Duodenal mucosa (tissue), 2 donors: ENCODE results near the gene USB1.
"Not testable (repeated sequence)": the region's sequence is repeated elsewhere in the genome, so short reads cannot be mapped to it uniquely, and the experiment has no call there.

Experiments
- H3K27ac ChIP-seq: one replicate; pipeline ENCODE4 v1.7.0; 2013; ENCODE audit warnings: low read depth, low read length
- H3K27me3 ChIP-seq, 2 donors: one replicate each; pipeline ENCODE4 v1.7.0; 2013; ENCODE audit warnings: low read length in 2 of 2, control low read depth in 1 of 2; ENCODE audit not compliant: insufficient read depth in 2 of 2, control insufficient read depth in 1 of 2
- H3K36me3 ChIP-seq, 2 donors: one replicate each; pipeline ENCODE4 v1.7.0; 2013; ENCODE audit warnings: low read length in 2 of 2, control low read depth in 1 of 2; ENCODE audit not compliant: insufficient read depth in 2 of 2, control insufficient read depth in 1 of 2
- H3K4me1 ChIP-seq, 2 donors: one replicate each; pipeline ENCODE4 v1.7.0; 2013; ENCODE audit warnings: low read length in 2 of 2, control low read depth in 1 of 2; ENCODE audit not compliant: insufficient read depth in 2 of 2, control insufficient read depth in 1 of 2
- H3K4me3 ChIP-seq, 2 donors: one replicate each; pipeline ENCODE4 v1.7.0; 2013; ENCODE audit warnings: low read length in 2 of 2, low read depth in 1 of 2
- H3K9ac ChIP-seq, 2 donors: one replicate each; pipeline ENCODE4 v1.7.0; 2013; ENCODE audit warnings: low read length in 2 of 2, low read depth in 1 of 2
- H3K9me3 ChIP-seq, 2 donors: one replicate each; pipeline ENCODE4 v1.7.0; 2013; ENCODE audit warnings: low read length in 2 of 2, control low read depth in 1 of 2; ENCODE audit not compliant: control insufficient read depth in 1 of 2

USB1 gene

GRCh38 chr16:57999366-57999970, 1.7 kb upstream of the USB1 start:
- Histone ChIP-seq H3K4me3 (peak overlapping the region; percentile 62 to 72), H3K4me1 (peaks cover 16 to 31% of the 10 kb centered on the region in 2 donors), H3K27ac (no peak overlapping the region), H3K27me3 (no peaks in the 10 kb centered on the region), H3K36me3 (peaks cover 8 to 36% of the 10 kb centered on the region in 2 donors), H3K9ac (peak overlapping the region; percentile 61 to 63), H3K9me3 (no peaks in the 10 kb centered on the region)

- Histone ChIP-seq H3K27ac (peak within 1 kb of the TSS; percentile 70), H3K4me3 (peak within 1 kb of the TSS; percentile 92 to 93), H3K9ac (peak within 1 kb of the TSS; percentile 75 to 80), H3K27me3 (no peaks in the 10 kb centered on the region), H3K4me1 (peaks cover 16 to 26% of the 10 kb centered on the region in 2 donors), H3K36me3 (peaks cover 8 to 36% of the 10 kb centered on the region in 2 donors), H3K9me3 (no peaks in the 10 kb centered on the region)
Observed at GRCh38 chr16:57999971-58000705, 1.1 kb upstream of the USB1 start, which contains the start of gene ZNF319. Gene ZNF319, minus strand, starts transcription at chr16:58000672. Its CDS starts 2,407 bp downstream, at chr16:57998265.

DNA sequence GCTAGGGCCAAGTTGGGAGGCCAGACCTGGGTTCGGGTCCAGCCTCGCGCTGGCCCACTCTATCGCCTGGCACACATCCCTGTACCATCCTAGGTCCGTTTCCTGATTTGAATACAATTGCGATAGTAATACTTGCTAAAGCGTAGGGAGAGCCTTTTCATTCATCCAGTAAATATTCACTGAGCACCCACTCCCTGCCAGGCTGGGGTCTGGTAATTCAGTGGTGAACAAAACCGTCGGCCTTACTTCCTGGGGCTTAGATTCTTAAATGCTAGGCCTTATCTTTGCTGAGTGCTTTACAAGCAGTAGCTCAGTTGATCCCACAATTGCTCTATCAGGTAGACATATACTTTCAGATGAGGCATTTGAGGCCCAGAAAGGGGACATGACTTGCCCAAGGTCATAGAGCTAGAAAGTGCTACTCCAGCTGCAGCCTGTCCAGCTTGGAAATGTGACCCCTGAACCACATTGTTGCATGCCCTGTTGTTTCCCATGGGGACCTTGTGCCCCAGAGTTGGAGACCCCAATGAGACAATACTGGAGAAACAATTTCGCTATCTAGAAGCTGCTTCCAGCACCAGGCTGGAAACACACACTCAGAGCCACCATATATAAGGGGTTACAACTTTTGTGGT, 691 bp downstream of the USB1 start:
- no peaks in the 10 kb centered on the region for H3K27me3 ChIP-seq
- peak overlapping the region; percentile 92 to 93 for H3K4me3 ChIP-seq
- H3K4me1 ChIP-seq, result peaks cover 16 to 23% of the 10 kb centered on the region in 2 donors
- H3K27ac ChIP-seq, result no peak overlapping the region
- peaks cover 5 to 23% of the 10 kb centered on the region in 2 donors for H3K36me3 ChIP-seq
- peak overlapping the region; percentile 38 to 75 for H3K9ac ChIP-seq
- no peaks in the 10 kb centered on the region for H3K9me3 ChIP-seq

DNA sequence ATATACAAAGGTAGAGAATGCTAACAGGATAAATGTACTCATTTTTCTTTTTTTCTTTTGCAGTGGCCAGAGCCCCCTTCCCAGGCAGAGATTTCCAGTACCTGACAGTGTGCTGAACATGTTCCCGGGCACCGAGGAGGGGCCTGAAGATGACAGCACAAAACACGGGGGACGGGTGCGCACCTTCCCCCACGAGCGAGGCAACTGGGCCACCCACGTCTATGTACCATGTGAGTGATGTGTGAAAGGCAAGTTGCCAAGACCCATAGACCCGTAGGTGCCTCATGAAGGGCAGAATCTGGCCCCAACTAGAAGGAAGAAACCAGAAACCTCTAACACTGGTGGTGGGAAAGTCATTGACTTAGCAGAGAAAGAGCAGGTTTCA, 1.2 kb downstream of the USB1 start:
- no peak overlapping the region for H3K9ac ChIP-seq
- H3K27ac ChIP-seq, result no peak overlapping the region
- H3K4me1 ChIP-seq, result peaks cover 16 to 23% of the 10 kb centered on the region in 2 donors

GRCh38 chr16:58002936-58003335, 1.7 kb downstream of the USB1 start:
- Histone ChIP-seq H3K36me3 (peaks cover 0 to 13% of the 10 kb centered on the region in 2 donors), H3K9ac (no peak overlapping the region)

More for the DNA sequence above, 1.2 kb downstream of the USB1 start:
- Histone ChIP-seq H3K27me3 (no peaks in the 10 kb centered on the region), H3K4me3 (no peak overlapping the region), H3K36me3 (peaks cover 0 to 18% of the 10 kb centered on the region in 2 donors), H3K9me3 (no peaks in the 10 kb centered on the region)

GRCh38 chr16:58004736-58005135, 3.5 kb downstream of the USB1 start:
- not testable (repeated sequence) for H3K9ac ChIP-seq

More at GRCh38 chr16:58002936-58003335, 1.7 kb downstream of the USB1 start:
- Histone ChIP-seq H3K27ac (no peak overlapping the region), H3K4me1 (peaks cover 16 to 23% of the 10 kb centered on the region in 2 donors), H3K4me3 (no peak overlapping the region), H3K9me3 (no peaks in the 10 kb centered on the region), H3K27me3 (no peaks in the 10 kb centered on the region)

DNA sequence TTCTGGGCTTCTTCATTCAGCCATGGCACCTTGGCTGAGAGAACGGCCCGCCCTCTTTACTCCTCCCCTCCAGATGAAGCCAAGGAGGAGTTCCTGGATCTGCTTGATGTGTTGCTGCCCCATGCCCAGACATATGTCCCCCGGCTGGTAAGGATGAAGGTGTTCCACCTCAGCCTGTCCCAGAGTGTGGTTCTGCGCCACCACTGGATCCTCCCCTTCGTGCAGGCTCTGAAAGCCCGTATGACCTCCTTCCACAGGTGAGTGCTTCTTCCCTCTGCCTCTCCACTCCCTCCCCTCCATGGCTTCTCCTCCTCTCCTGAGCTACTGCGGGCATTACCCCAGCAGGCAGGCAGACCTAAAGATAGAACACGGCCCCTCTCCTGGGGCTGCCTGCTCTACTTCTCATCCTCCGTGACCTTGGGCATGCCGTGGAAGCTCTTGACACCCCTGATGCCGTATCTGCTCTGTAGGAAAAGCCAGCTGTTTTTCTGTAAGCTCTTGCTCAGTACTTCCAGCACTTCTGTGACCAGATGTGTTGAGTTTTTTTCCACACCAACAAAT, 8.7 kb downstream of the USB1 start:
- no peak overlapping the region for H3K9ac ChIP-seq
- H3K36me3 ChIP-seq, result peaks cover 21 to 41% of the 10 kb centered on the region in 2 donors
- H3K9me3 ChIP-seq, result no peaks in the 10 kb centered on the region
- no peaks in the 10 kb centered on the region for H3K27me3 ChIP-seq
- H3K27ac ChIP-seq, result no peak overlapping the region
- H3K4me3 ChIP-seq, result no peak overlapping the region
- H3K4me1 ChIP-seq, result no peaks in the 10 kb centered on the region

More at GRCh38 chr16:58004736-58005135, 3.5 kb downstream of the USB1 start:
- not testable (repeated sequence) for H3K27me3 ChIP-seq, H3K27ac ChIP-seq, H3K9me3 ChIP-seq, H3K4me3 ChIP-seq, H3K4me1 ChIP-seq
- H3K36me3 ChIP-seq, result peaks cover 0 to 13% of the 10 kb centered on the region in 2 donors

DNA sequence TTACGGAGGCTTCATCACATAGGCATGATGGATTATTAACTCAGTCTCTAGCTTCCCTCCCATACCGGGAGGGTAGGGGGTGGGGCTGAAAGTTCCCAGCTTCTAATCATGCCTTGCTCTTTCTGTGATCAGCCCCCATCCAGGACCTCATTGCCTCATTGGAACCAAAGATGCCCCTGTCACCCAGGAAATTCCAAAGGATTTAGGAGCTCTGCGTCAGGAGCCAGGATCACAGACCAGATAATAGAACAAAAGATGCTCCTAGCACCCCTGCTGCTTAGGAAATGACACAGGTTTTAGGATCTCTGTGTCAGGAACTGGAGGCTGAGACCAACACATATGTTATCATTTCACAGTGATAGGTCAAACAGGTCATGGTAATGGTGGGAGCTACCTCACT, 9.7 kb downstream of the USB1 start:
- no peak overlapping the region for H3K27ac ChIP-seq
- peaks cover 21 to 41% of the 10 kb centered on the region in 2 donors for H3K36me3 ChIP-seq
- no peak overlapping the region for H3K4me3 ChIP-seq
- no peak overlapping the region for H3K9ac ChIP-seq
- no peaks in the 10 kb centered on the region for H3K9me3 ChIP-seq
- no peaks in the 10 kb centered on the region for H3K27me3 ChIP-seq
- no peaks in the 10 kb centered on the region for H3K4me1 ChIP-seq

GRCh38 chr16:58011652-58012051, 10.4 kb downstream of the USB1 start:
- Histone ChIP-seq H3K27me3 (no peaks in the 10 kb centered on the region), H3K36me3 (peaks cover 21 to 39% of the 10 kb centered on the region in 2 donors), H3K4me3 (no peak overlapping the region)

DNA sequence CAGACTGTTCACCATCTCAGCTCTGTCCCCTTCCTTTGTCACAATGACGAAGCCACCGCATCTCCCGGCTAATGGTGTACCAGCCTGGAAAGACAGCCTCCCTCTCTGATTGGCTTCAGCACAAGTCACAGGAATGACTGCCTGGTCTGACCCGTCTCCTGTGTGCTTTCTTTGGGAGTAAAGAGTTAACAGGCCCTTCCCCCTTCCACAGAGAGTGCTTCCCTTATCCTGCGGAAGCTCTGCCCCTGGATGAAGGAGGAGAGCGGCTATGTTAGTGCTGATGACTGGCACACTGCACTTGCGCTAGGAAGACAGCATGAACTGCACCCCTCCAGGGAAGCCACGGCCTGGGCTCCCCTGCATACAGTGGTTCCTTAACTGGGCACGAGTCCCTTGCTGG, 11.3 kb downstream of the USB1 start:
- H3K9me3 ChIP-seq, result no peaks in the 10 kb centered on the region
- H3K9ac ChIP-seq, result no peak overlapping the region
- H3K4me3 ChIP-seq, result no peak overlapping the region
- no peaks in the 10 kb centered on the region for H3K4me1 ChIP-seq
- H3K27me3 ChIP-seq, result no peaks in the 10 kb centered on the region
- H3K27ac ChIP-seq, result no peak overlapping the region
- peaks cover 24 to 38% of the 10 kb centered on the region in 2 donors for H3K36me3 ChIP-seq

More at GRCh38 chr16:58011652-58012051, 10.4 kb downstream of the USB1 start:
- Histone ChIP-seq H3K27ac (no peak overlapping the region), H3K9ac (no peak overlapping the region), H3K4me1 (no peaks in the 10 kb centered on the region), H3K9me3 (no peaks in the 10 kb centered on the region)
